BLaER1 (cell line): ENCODE measurements around the gene FMNL3.

ENCODE experiments used
- H3K27ac ChIP-seq: shearing (Covaris generic); formaldehyde crosslinking; 2 replicates; pipeline ENCODE4 v1.8.1; 2022
- H3K27me3 ChIP-seq: shearing (Covaris generic); formaldehyde crosslinking; 2 replicates; pipeline ENCODE4 v1.8.1; 2022
- H3K36me3 ChIP-seq: shearing (Covaris generic); formaldehyde crosslinking; 2 replicates; pipeline ENCODE4 v1.8.1; 2022
- H3K4me1 ChIP-seq: shearing (Covaris generic); formaldehyde crosslinking; 2 replicates; pipeline ENCODE4 v1.8.1; 2022
- H3K4me2 ChIP-seq: shearing (Covaris generic); formaldehyde crosslinking; 2 replicates; pipeline ENCODE4 v1.8.1; 2022
- H3K4me3 ChIP-seq: shearing (Covaris generic); formaldehyde crosslinking; 2 replicates; pipeline ENCODE4 v1.8.1; 2022
- H3K9ac ChIP-seq: shearing (Covaris generic); formaldehyde crosslinking; 2 replicates; pipeline ENCODE4 v1.8.1; 2022
- H3K9me3 ChIP-seq: shearing (Covaris generic); formaldehyde crosslinking; 2 replicates; pipeline ENCODE4 v1.8.1; 2022
- H4K20me1 ChIP-seq: shearing (Covaris generic); formaldehyde crosslinking; 2 replicates; pipeline ENCODE4 v1.8.1; 2022
- Cebpa-rat ChIP-seq: shearing (Covaris generic); IDR thresholded peaks from 2 replicates; pipeline ENCODE4 v1.8.1; 2022

The FMNL3 gene

DNA sequence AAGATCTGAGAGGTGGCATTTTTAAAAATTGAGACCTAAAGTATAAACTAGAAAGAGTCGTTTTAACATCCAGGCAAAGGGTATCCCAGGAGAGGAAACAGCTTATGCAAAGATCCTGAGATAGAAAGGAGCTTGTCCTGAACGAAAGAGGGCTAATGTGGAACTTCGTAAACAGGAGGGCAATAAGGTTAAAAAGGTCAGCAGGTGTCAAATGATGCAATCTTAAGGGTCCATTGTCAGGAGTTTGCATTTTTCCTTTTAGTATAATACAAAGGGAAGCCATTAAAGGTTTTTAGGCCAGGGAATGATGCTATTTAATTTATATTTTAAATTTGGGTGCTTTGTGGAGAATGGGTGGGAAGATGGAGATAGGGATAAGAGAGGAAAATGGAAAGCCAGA, 14.4 kb downstream of the FMNL3 start:
- Histone ChIP-seq H3K9ac (no peak overlapping the region), H3K9me3 (no peaks in the 10 kb centered on the region), H3K36me3 (no peaks in the 10 kb centered on the region), H3K27me3 (no peaks in the 10 kb centered on the region), H3K4me2 (peak overlapping the region; percentile 14; the same call in 1 of the 2 replicates), H3K4me3 (no peak overlapping the region), H3K27ac (no peak overlapping the region), H3K4me1 (peaks cover 42% of the 10 kb centered on the region), H4K20me1 (peaks cover 31% of the 10 kb centered on the region)
- TF ChIP-seq Cebpa-rat, result no peak

DNA sequence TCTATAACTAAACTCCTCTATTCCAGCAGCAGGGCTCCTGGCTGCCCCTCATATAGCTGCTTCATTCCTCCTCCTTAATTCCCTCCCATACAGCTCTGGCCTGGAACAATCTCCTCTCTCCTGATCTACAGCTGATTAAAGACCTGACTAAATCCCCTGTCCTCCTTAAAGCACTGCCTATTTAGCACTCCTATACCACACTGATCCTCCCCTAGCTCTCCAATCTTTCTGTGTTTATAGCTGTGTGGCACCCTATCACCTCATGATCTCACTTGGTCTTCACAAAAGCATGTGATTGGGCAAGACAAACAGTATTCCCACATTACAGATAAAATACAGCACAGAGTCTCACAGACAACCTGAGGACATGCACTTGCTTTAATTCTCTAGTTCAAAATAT, 17.4 kb downstream of the FMNL3 start:
- Histone ChIP-seq H3K27ac (no peak overlapping the region), H4K20me1 (peaks cover 8% of the 10 kb centered on the region; the same call in 1 of the 2 replicates), H3K27me3 (no peaks in the 10 kb centered on the region), H3K4me2 (no peak overlapping the region), H3K4me1 (peaks cover 41% of the 10 kb centered on the region), H3K4me3 (no peak overlapping the region), H3K9me3 (no peaks in the 10 kb centered on the region), H3K36me3 (no peaks in the 10 kb centered on the region), H3K9ac (no peak overlapping the region)
- TF ChIP-seq Cebpa-rat, result no peak

DNA sequence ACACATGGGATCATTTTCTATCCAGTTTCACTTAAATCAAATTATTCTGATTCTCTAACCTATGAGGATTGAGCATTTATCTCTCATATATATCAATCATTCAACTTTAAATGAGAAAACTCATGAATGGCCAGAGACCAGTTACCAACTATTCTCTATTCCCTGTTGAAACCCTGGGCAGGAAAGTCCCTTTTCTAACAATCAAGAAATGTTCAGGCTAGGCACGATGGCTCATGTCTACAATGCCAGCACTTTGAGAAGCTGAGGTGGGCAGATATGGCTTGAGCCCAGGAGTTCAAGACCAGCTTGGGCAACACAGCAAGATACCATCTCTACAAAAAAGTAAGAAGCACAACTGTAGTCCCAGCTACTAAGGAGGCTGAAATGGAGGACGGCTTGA, 18.0 kb downstream of the FMNL3 start:
- H3K4me3 ChIP-seq, result no peak overlapping the region
- peaks cover 47% of the 10 kb centered on the region for H3K4me1 ChIP-seq
- no peak overlapping the region for H3K27ac ChIP-seq
- H3K9me3 ChIP-seq, result no peaks in the 10 kb centered on the region
- H3K36me3 ChIP-seq, result no peaks in the 10 kb centered on the region
- no peak overlapping the region for H3K9ac ChIP-seq
- no peak for TF ChIP-seq Cebpa-rat
- no peaks in the 10 kb centered on the region for H3K27me3 ChIP-seq
- H3K4me2 ChIP-seq, result no peak overlapping the region
- peaks cover 13% of the 10 kb centered on the region; the same call in 1 of the 2 replicates for H4K20me1 ChIP-seq

DNA sequence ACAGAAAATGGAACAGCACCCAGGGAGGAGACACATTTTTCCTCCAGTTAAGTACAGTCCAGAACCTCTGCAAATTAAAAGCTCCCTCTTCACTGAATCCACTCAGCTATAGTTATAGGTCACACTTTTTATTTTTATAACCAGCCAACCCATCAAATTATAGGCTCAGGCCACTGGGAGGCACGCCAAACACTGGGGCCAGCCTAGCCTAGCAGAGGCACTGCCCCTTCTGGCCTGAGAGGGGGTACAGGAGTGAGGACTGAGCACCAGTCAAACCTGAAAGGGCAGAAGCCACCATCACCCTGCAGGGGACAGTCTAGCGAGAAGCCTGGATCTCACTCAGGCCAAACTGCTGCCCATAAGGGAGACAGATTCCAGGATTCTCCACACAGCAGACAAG, 19.3 kb downstream of the FMNL3 start:
- H3K4me1 ChIP-seq, result peaks cover 53% of the 10 kb centered on the region
- no peak overlapping the region for H3K4me2 ChIP-seq
- H4K20me1 ChIP-seq, result peaks cover 22% of the 10 kb centered on the region; the same call in 1 of the 2 replicates

DNA sequence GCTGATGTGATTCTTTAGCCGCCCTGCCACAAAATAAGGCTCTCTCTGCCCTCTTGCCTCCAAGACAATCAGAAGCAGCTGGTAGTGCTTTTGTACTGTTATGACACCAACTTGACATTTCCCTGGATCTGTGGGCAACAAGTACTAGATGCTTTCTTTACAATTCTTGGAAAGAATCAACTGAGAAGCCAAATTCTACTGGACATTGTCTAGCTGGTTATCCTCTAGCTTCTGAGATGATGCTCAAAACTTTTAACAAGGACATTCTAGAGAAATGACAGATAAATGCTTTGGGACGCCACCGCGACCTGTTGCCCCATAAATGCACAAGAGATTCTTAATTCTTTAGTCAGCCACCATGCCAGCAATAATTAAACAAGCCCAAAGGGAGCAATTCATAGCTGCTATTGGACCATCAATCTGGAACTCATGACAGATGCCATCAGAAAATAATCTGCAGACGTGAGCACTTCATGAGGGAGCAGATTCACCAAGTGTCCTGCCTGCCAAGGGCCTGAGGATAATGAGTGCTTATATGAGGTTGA, 22.8 kb downstream of the FMNL3 start:
- no peak for TF ChIP-seq Cebpa-rat
- H3K27ac ChIP-seq, result no peak overlapping the region
- peaks cover 54% of the 10 kb centered on the region for H3K4me1 ChIP-seq
- H3K9ac ChIP-seq, result no peak overlapping the region
- no peaks in the 10 kb centered on the region for H3K36me3 ChIP-seq
- no peak overlapping the region for H3K4me3 ChIP-seq
- H4K20me1 ChIP-seq, result peaks cover 16% of the 10 kb centered on the region; the same call in 1 of the 2 replicates
- no peaks in the 10 kb centered on the region for H3K9me3 ChIP-seq
- H3K4me2 ChIP-seq, result peak overlapping the region; percentile 48
- no peaks in the 10 kb centered on the region for H3K27me3 ChIP-seq

More for the DNA sequence above, 19.3 kb downstream of the FMNL3 start:
- no peaks in the 10 kb centered on the region for H3K9me3 ChIP-seq
- H3K36me3 ChIP-seq, result no peaks in the 10 kb centered on the region
- no peak overlapping the region for H3K4me3 ChIP-seq
- H3K9ac ChIP-seq, result no peak overlapping the region
- no peak overlapping the region for H3K27ac ChIP-seq
- no peak for TF ChIP-seq Cebpa-rat
- no peaks in the 10 kb centered on the region for H3K27me3 ChIP-seq

DNA sequence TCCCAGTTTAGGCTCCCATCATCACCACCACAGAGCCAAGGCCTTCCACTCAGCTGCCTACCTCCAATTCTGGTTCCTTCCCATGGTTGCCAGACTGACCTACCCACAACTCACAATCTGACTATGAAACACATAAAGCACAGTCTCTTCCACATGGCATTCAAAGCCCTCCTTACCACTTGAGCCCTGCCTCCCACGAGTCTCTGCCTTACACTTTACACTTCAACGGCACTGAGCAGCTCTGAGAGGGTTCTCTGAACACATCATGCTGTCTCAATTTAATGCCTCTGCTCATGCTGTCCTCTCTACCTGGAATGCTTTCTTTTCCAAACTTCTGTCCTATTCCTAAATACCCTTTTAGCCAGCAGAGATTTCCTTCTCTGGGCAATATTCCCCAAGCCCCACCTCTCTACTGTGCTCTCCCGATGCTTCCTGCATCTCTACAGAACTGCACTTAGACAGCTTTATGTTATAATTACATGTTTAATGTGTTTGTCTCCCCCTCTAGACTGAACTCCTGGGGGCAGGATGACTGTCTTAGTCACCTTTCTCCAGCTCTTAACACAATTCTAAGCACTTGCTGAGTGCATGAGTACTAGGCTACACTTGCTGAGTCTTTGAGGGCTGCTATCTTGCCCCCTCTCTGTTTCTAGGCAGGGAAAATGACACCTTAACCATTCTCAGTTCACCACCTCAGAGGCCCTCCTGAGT, 23.5 kb downstream of the FMNL3 start:
- no peaks in the 10 kb centered on the region for H3K9me3 ChIP-seq
- H3K36me3 ChIP-seq, result no peaks in the 10 kb centered on the region
- peaks cover 13% of the 10 kb centered on the region; the same call in 1 of the 2 replicates for H4K20me1 ChIP-seq
- TF ChIP-seq Cebpa-rat, result no peak
- peaks cover 54% of the 10 kb centered on the region for H3K4me1 ChIP-seq
- no peak overlapping the region for H3K27ac ChIP-seq
- no peaks in the 10 kb centered on the region for H3K27me3 ChIP-seq
- peak overlapping the region; percentile 48 for H3K4me2 ChIP-seq
- H3K4me3 ChIP-seq, result no peak overlapping the region
- H3K9ac ChIP-seq, result no peak overlapping the region

DNA sequence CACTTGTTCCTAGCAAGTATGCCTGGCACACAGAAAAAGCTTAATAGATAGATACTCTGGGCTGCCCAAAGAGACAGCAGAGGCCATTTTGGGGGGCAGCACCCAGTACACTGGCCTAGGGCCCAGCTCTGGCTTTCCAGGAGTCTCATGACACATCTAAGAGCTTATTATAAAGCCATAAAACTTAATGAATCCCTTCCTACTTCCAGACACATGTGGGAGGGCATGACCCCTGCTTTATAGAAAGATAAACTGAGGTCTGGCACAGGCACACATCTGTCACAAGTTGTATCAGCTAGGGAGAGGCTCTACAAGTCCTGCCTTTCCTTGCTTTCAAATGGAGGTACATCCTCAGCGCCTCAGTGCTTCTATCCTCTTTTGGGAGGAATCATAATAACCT, 27.1 kb downstream of the FMNL3 start:
- Histone ChIP-seq H3K4me2 (no peak overlapping the region), H3K27ac (no peak overlapping the region), H3K4me1 (peaks cover 46% of the 10 kb centered on the region), H3K36me3 (no peaks in the 10 kb centered on the region), H3K4me3 (no peak overlapping the region), H3K27me3 (no peaks in the 10 kb centered on the region), H3K9ac (no peak overlapping the region), H4K20me1 (peaks cover 13% of the 10 kb centered on the region; the same call in 1 of the 2 replicates), H3K9me3 (no peaks in the 10 kb centered on the region)
- TF ChIP-seq Cebpa-rat, result no peak

DNA sequence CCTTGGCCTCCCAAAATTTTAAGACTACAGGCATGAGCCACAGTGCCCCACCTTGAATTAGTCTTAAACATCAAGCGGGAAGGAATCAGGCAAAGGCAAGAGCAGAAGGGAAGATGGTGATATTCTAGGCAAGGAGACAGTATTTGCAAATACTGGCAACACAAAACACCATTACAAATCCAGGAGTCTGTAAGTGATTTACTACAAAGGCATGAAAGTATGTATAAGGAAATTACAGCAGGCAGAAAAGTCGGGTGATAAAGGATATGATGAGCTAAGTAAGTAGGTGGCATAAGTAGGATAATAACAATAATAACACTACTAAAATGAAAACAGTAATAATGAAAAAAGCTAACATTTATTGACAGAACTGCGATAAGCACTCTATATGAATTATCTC, 28.5 kb downstream of the FMNL3 start:
- Histone ChIP-seq H3K4me2 (no peak overlapping the region), H3K9ac (no peak overlapping the region), H3K27me3 (no peaks in the 10 kb centered on the region), H3K4me3 (no peak overlapping the region), H3K4me1 (peaks cover 46% of the 10 kb centered on the region), H3K36me3 (no peaks in the 10 kb centered on the region), H4K20me1 (peaks cover 3% of the 10 kb centered on the region; the same call in 1 of the 2 replicates), H3K9me3 (no peaks in the 10 kb centered on the region), H3K27ac (no peak overlapping the region)
- TF ChIP-seq Cebpa-rat, result no peak

DNA sequence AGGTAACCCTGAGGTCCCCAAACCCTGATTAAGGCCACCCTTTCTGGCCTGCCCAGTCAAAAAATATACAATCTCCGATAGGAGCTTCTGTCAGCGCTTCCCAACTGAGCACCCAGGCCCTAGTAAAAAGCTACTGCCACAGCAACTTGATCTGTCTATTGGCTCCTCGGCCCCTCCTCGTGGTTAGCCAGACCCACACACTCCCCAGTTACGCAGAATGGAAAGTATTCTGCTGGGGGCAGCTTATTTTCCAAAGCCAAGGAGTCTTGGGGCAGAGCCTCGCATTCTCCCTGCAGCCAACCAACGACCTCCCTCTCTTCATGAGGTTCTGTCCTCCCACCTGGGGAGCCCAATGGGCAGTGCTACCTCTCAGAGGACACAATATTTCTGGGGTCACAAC, 32.1 kb downstream of the FMNL3 start:
- Histone ChIP-seq H3K9me3 (no peaks in the 10 kb centered on the region), H3K27ac (no peak overlapping the region), H3K9ac (no peak overlapping the region)

DNA sequence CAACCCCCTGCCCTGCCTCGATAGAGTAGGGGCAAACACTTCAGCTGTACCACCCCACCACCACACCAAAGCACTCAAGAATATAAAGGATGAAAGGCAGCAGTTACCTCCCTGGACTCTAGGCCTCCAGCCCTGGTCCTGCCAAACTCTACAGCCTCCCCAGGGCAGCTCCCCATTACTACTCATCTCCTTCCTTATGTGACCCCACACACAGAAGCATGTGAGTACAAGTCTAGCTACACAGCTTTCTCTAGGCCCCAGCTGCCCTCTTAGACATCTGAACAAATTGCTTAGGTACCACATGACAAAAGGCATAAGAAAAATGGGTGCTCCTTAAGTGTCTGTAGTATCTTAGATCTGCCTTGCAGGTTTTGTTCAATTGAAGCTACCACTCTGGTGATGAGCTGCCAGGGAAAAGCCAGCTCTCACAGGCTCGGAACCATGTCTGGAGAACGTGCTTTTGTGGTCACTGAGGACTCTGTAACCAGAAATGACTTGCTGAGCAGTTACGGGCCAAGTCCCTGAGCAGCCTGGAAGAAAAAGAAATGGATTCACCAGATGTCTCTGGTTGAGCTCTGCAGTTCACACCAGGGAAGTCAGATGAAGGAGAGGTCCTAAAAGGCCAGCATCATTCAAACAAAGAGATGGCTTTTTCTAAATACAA, 32.8 kb downstream of the FMNL3 start:
- Histone ChIP-seq H3K9ac (peak overlapping the region; percentile 11; the same call in 1 of the 2 replicates), H3K4me1 (peaks cover 61% of the 10 kb centered on the region), H4K20me1 (no peaks in the 10 kb centered on the region), H3K27me3 (no peaks in the 10 kb centered on the region), H3K36me3 (no peaks in the 10 kb centered on the region), H3K4me3 (no peak overlapping the region), H3K9me3 (no peaks in the 10 kb centered on the region), H3K27ac (peak overlapping the region; percentile 88), H3K4me2 (peak overlapping the region; percentile 86)
- TF ChIP-seq Cebpa-rat, result no peak

More for the DNA sequence above, 32.1 kb downstream of the FMNL3 start:
- H3K4me2 ChIP-seq, result peak overlapping the region; percentile 86
- no peaks in the 10 kb centered on the region for H3K27me3 ChIP-seq
- H3K4me3 ChIP-seq, result no peak overlapping the region
- H3K4me1 ChIP-seq, result peaks cover 54% of the 10 kb centered on the region
- no peak for TF ChIP-seq Cebpa-rat
- no peaks in the 10 kb centered on the region for H3K36me3 ChIP-seq
- H4K20me1 ChIP-seq, result no peaks in the 10 kb centered on the region
